ENCODE measurements around the gene SLC15A4. TPM values are rescaled to one million over a fixed set of nuclear protein-coding genes. Genes with fewer than 3 reads are reported as not detected.
"Not testable (repeated sequence)": the region's sequence is repeated elsewhere in the genome, so short reads cannot be mapped to it uniquely, and the experiment has no call there.

The SLC15A4 gene
- total RNA-seq, 1 donor: 49.2 TPM

- DNase-seq (ENCODE audit: low read depth): no peak
- H3K4me3 ChIP-seq (ENCODE audit: low read depth, low read length): no peak overlapping the region
- no peak for TF ChIP-seq CTCF (IDR thresholded peaks at IDR 0.05; ENCODE audit: insufficient read depth, low read depth, low read length)
Observed at GRCh38 chr12:128843538-128843937, 19.8 kb upstream of the SLC15A4 start.

GRCh38 chr12:128842579-128842978 lies 18.8 kb upstream of the SLC15A4 start:
- no peak overlapping the region for H3K4me3 ChIP-seq (ENCODE audit: low read depth, low read length)

GRCh38 chr12:128840862-128841468 lies 17.2 kb upstream of the SLC15A4 start:
- no peak for DNase-seq (ENCODE audit: low read depth)

More at GRCh38 chr12:128842579-128842978, 18.8 kb upstream of the SLC15A4 start:
- no peak for TF ChIP-seq CTCF (IDR thresholded peaks at IDR 0.05; ENCODE audit: insufficient read depth, low read depth, low read length)
- DNase-seq (ENCODE audit: low read depth): no peak

GRCh38 chr12:128839885-128840284 lies 16.1 kb upstream of the SLC15A4 start:
- H3K4me3 ChIP-seq (ENCODE audit: low read depth, low read length); DNase-seq (ENCODE audit: low read depth): not testable (repeated sequence)

More at GRCh38 chr12:128840862-128841468, 17.2 kb upstream of the SLC15A4 start:
- no peak overlapping the region for H3K4me3 ChIP-seq (ENCODE audit: low read depth, low read length)
- no peak for TF ChIP-seq CTCF (IDR thresholded peaks at IDR 0.05; ENCODE audit: insufficient read depth, low read depth, low read length)

GRCh38 chr12:128833418-128833817 lies 9.7 kb upstream of the SLC15A4 start:
- no peak overlapping the region for H3K4me3 ChIP-seq (ENCODE audit: low read depth, low read length)
- no peak for DNase-seq (ENCODE audit: low read depth)
- no peak for TF ChIP-seq CTCF (IDR thresholded peaks at IDR 0.05; ENCODE audit: insufficient read depth, low read depth, low read length)

- no peak overlapping the region for H3K4me3 ChIP-seq (ENCODE audit: low read depth, low read length)
- no peak for TF ChIP-seq CTCF (IDR thresholded peaks at IDR 0.05; ENCODE audit: insufficient read depth, low read depth, low read length)
- no peak for DNase-seq (ENCODE audit: low read depth)
Observed at GRCh38 chr12:128830505-128830893, 6.7 kb upstream of the SLC15A4 start.

GRCh38 chr12:128829861-128830504 lies 6.2 kb upstream of the SLC15A4 start:
- no peak for DNase-seq (ENCODE audit: low read depth)
- TF ChIP-seq CTCF (IDR thresholded peaks at IDR 0.05; ENCODE audit: insufficient read depth, low read depth, low read length): no peak
- no peak overlapping the region for H3K4me3 ChIP-seq (ENCODE audit: low read depth, low read length)

All from fibroblast of villous mesenchyme (primary cell).